Activated CD8-positive, alpha-beta T cell treated with anti-CD3 and anti-CD28 coated beads, Interleukin-2, amount 10 ng/mL, durations not matched to agents 7 days and 5 days (primary cell): Measurements from ENCODE around the gene U2AF2. TPM values are rescaled to one million over a fixed set of nuclear protein-coding genes. Genes with fewer than 3 reads are reported as not detected.
A peak's percentile ranks its signal among the peaks of the same experiment; 100 is the strongest.

Source experiments
- ATAC-seq: fragments of 150-1000 bp; cut with Tn5 transposase; one replicate; pipeline ENCODE4 v1.10.0; 2021; ENCODE audit warnings: moderate library complexity
- CTCF ChIA-PET: fragments of 350-600 bp; sonication (Branson Sonifier 250); formaldehyde crosslinking; loops from one replicate; lab custom pipeline; 2021; ENCODE audit warnings: antibody characterized with exemption; lab: Charles Lee
- POLR2A ChIA-PET: fragments of 350-600 bp; sonication (Branson Sonifier 250); formaldehyde crosslinking; loops from one replicate; lab custom pipeline; 2021; ENCODE audit warnings: antibody characterized with exemption; lab: Charles Lee
- DNase-seq: peaks from one replicate; pipeline ENCODE4 v3.0.0-alpha.2; 2020
- H3K27ac Mint-ChIP-seq: one replicate; pipeline ENCODE4 v1.8.0; 2021; ENCODE audit warnings: mild to moderate bottlenecking, mixed read lengths
- H3K27me3 Mint-ChIP-seq: one replicate; pipeline ENCODE4 v1.8.0; 2021; ENCODE audit warnings: low read depth, mixed read lengths
- H3K36me3 Mint-ChIP-seq: one replicate; pipeline ENCODE4 v1.8.0; 2021; ENCODE audit warnings: low read depth, mixed read lengths
- H3K4me1 Mint-ChIP-seq: one replicate; pipeline ENCODE4 v1.8.0; 2021; ENCODE audit warnings: low read depth, mixed read lengths
- H3K4me3 Mint-ChIP-seq: one replicate; pipeline ENCODE4 v1.8.0; 2021; ENCODE audit warnings: mild to moderate bottlenecking, mixed read lengths
- H3K9me3 Mint-ChIP-seq: one replicate; pipeline ENCODE4 v1.8.0; 2022; ENCODE audit warnings: mixed read lengths; ENCODE audit not compliant: insufficient read depth
- total RNA-seq, 2 experiments: library from RNA; stranded (reverse); gene quantifications; one replicate each; pipeline ENCODE4 v1.2.3, GENCODE V29; 2021

The U2AF2 gene
- 100 to 1,000 TPM; 296 to 321 TPM for total RNA-seq

DNA sequence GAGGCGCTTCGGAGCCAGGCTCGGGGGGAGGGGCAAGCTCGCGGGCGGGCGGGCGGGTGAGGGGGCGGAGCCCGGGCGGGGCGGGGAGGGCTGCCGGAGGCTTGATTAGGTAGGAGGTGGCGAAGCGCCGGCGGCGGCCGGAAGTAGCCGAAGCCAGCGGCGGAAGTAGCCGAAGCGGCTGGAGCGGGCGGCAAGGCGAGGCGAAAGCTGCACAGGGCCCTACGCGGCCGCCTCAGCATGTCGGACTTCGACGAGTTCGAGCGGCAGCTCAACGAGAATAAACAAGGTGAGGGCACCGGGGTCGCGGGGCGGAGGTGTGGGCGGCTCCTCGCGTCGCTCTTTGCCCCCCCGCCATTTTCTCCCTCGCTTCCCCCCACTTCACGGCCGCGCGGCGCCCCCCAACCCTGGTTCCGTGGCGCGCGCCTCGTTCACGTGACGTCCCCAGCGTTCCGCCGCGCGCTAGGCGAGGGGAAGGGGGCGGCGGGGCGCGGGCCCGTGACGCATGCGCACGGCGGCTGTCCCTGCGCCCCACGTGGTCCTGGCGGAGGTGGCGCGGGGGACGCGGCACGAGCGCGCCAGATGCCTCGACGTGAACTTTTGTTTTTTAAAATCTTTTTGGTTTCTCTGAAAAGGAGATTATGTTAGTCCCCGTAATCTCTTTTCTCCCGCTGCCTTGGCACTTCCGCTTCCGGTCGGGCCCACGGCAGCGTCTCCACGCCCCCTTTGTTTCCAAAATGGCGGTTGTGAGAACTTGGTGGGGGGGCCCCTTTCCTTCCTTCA is at the start of gene U2AF2:
TSS of gene U2AF2 (plus strand) at position 168 of the 780 bp plus-strand sequence. CDS start at position 238, 70 bp downstream.
- H3K4me1 Mint-ChIP-seq = peaks cover 43% of the 10 kb centered on the region
- ChIA-PET CTCF (interaction anchor here (0.6 to 1.6 kb wide), 28 partner anchors 10 to 1518 kb away, joined by 3 to 33 read pairs (median 4); partner anchors contain the start of genes CNOT3, FIZ1, NAT14 and ZNF581), POLR2A (interaction anchor here (0.8 to 1.4 kb wide), 13 partner anchors 10 to 537 kb away, joined by 3 to 7 read pairs (median 4); partner anchors contain the start of genes EPN1, FIZ1, PPP1R12C and UBE2S)
- H3K9me3 Mint-ChIP-seq = no peaks in the 10 kb centered on the region
- peak; percentile 96 for DNase-seq
- H3K27ac Mint-ChIP-seq = peak within 1 kb of the TSS; percentile 97
- H3K36me3 Mint-ChIP-seq = peaks cover 44% of the 10 kb centered on the region
- ATAC-seq = peak; percentile 58
- H3K27me3 Mint-ChIP-seq = no peaks in the 10 kb centered on the region
- H3K4me3 Mint-ChIP-seq = peak within 1 kb of the TSS; percentile 83

DNA sequence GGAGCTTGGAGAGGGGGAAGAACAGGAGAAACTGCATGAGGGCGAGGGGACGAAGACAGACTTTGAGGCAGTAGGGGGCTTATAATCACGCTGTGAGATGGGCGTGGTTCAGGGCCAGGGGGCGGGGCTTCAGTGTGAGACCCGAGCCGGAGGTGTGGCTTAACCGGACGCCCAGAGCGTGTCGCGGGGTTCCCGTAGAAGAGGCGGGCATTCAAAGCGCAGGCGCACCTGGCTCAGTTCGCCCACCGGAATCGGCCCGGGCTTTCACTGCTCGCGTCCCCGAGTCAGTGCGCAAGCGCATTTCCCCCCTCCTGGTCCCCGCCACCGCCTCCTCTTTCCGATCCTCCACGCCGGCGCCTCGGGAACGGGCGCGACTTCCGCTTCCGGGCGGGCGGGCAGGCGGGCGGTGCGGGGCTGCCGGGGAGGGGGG is 49.6 kb upstream of the U2AF2 start:
- H3K4me1 Mint-ChIP-seq = peaks cover 61% of the 10 kb centered on the region
- no peaks in the 10 kb centered on the region for H3K9me3 Mint-ChIP-seq
- no peaks in the 10 kb centered on the region for H3K27me3 Mint-ChIP-seq
- ATAC-seq = peak; percentile 84
- peak; percentile 99 for DNase-seq
- H3K27ac Mint-ChIP-seq = peak overlapping the region; percentile 94
- CTCF ChIA-PET = interaction anchor here (0.8 to 5.6 kb wide), 17 partner anchors 14 to 304 kb away, joined by 3 to 59 read pairs (median 8); partner anchors contain the start of genes U2AF2, ZNF628 and ZNF784
- peak overlapping the region; percentile 83 for H3K4me3 Mint-ChIP-seq
- POLR2A ChIA-PET = interaction anchor here (0.9 to 2.2 kb wide), 7 partner anchors 9 to 351 kb away, joined by 3 to 27 read pairs (median 3); partner anchors contain the start of genes U2AF2 and ZNF784
- peaks cover 46% of the 10 kb centered on the region for H3K36me3 Mint-ChIP-seq

DNA sequence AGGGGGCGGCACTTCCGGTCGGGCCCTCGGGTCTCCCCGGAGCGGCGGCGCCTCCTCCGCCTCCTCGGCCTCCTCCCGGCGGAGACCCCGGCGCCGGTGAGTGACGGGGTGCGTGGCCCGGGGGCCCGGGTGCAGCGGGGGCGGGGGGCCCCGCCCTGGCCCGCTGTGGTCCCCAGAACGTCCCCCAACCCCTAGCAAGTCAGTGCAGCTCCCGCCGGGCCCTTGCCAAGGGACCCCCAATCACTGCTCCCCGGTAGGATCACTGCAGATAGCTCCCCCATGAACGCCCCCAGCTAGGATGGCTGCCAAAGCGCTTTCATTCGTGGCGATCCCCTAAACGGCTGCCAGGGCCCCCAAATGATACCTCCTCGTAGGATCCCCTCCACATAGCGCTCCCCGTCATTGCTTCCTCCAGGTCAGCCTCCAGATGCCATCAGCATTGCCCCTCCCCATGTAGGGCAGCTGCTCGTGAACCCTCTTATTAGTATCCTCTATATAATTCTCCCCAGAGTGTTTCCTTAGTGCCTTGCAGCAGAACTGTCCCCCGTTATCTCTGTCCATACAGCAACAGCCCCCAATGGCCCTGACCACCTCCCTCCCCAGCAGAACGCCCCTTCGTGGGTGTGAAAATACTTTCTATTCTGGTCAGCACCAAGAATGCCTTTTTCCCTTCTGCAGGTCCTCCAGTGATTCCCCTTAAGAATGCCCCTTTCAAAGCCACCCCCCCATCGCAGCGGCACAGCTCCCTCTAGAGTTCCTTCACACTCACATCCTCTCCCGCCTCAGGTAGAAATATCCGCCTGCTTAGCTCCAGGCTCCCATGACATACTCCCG is 49.0 kb upstream of the U2AF2 start, which contains the start of gene ZNF865:
TSS of gene ZNF865 (plus strand) at position 11 of the 834 bp plus-strand sequence. CDS start 7,972 bp downstream, outside the sequence.
- Mint-ChIP-seq H3K27me3 (no peaks in the 10 kb centered on the region), H3K4me1 (peaks cover 60% of the 10 kb centered on the region), H3K27ac (peak within 1 kb of the TSS; percentile 96), H3K9me3 (no peaks in the 10 kb centered on the region), H3K36me3 (peaks cover 52% of the 10 kb centered on the region), H3K4me3 (peak within 1 kb of the TSS; percentile 91)
- ChIA-PET POLR2A (interaction anchor here (0.8 to 2.2 kb wide), 9 partner anchors 10 to 352 kb away, joined by 3 to 27 read pairs (median 3); partner anchors contain the start of genes U2AF2 and ZNF784), CTCF (interaction anchor here (0.6 to 5.6 kb wide), 25 partner anchors 14 to 313 kb away, joined by 3 to 59 read pairs (median 4); partner anchors contain the start of genes U2AF2, ZNF628 and ZNF784)
- ATAC-seq (peak; percentile 40), DNase-seq (peak; percentile 84)

DNA sequence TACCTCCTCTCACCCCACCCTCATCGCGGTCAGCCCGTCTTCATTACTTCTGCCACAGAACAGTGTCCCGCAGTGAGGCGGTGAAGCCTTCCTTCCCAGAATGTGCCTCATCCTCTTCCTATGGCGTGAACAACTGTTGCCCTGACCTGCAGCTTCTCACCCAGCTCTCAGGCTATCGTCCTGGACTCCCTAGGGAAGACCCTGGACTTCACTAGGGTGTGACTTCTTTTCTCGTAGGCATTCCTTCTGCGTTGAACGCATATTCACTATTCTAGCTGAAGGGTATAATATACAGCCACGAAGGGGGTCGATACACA is 48.4 kb upstream of the U2AF2 start:
- POLR2A ChIA-PET = interaction anchor here (0.8 to 2.2 kb wide), 9 partner anchors 10 to 352 kb away, joined by 3 to 27 read pairs (median 3); partner anchors contain the start of genes U2AF2 and ZNF784
- H3K4me1 Mint-ChIP-seq = peaks cover 54% of the 10 kb centered on the region

DNA sequence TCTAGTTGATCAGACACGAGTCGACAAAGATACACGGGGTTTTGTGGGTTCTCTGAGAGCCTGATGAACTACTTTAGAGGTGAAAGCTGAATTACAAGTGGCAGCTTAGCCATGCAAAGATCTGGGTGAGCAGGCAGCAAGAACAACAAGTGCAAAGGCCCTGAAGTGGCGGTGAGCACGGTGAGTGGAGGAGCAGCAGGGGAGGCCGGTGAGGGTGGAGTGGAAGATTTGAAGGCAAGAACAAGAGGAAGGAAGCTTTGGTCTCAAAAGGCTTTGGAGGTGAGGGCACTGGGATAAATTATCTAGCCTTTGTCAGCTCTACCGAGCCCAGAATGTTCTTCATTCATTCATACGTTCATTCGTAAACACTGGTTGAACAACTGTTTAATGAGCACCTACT is 48.0 kb upstream of the U2AF2 start:
- H3K27me3 Mint-ChIP-seq = no peaks in the 10 kb centered on the region
- H3K4me1 Mint-ChIP-seq = peaks cover 51% of the 10 kb centered on the region
- DNase-seq (no peak), ATAC-seq (no peak)
- CTCF ChIA-PET = interaction anchor here (0.6 to 5.6 kb wide), 22 partner anchors 13 to 314 kb away, joined by 3 to 59 read pairs (median 5); partner anchors contain the start of genes U2AF2, ZNF628 and ZNF784
- peak overlapping the region; percentile 91 for H3K4me3 Mint-ChIP-seq
- H3K27ac Mint-ChIP-seq = peak overlapping the region; percentile 96
- POLR2A ChIA-PET = interaction anchor here (1.3 to 2.2 kb wide), 4 partner anchors 10 to 27 kb away, joined by 3 to 27 read pairs (median 5); partner anchors contain the start of gene ZNF784
- peaks cover 52% of the 10 kb centered on the region for H3K36me3 Mint-ChIP-seq
- H3K9me3 Mint-ChIP-seq = no peaks in the 10 kb centered on the region

More for the DNA sequence above, 48.4 kb upstream of the U2AF2 start:
- peak overlapping the region; percentile 96 for H3K27ac Mint-ChIP-seq
- CTCF ChIA-PET = interaction anchor here (0.6 to 5.6 kb wide), 22 partner anchors 13 to 314 kb away, joined by 3 to 59 read pairs (median 5); partner anchors contain the start of genes U2AF2, ZNF628 and ZNF784
- H3K4me3 Mint-ChIP-seq = peak overlapping the region; percentile 91
- no peaks in the 10 kb centered on the region for H3K27me3 Mint-ChIP-seq
- peaks cover 54% of the 10 kb centered on the region for H3K36me3 Mint-ChIP-seq
- no peak for ATAC-seq
- no peak for DNase-seq
- H3K9me3 Mint-ChIP-seq = no peaks in the 10 kb centered on the region

DNA sequence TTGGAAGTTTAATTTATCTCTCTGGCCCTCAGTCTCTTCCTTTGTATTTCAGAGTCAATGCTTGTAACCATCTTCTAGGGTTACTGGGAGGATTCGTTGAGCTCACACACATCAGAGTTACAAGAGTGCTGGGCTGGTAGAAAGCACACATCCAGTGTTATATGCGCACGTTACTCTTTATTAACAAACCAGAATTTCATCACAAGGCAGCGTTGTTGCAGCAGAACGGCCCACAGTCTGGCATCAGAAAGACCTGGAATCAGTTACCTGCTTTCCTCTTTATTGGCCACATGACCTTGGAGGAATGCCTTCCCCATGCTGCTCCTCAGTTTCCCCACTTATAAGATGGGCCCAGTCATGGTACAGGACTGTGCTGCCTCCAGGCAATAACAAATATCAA is 45.5 kb upstream of the U2AF2 start:
- ChIA-PET CTCF (interaction anchor here (2.7 kb wide), 1 partner anchor 23 kb away, joined by 8 read pairs; no protein-coding TSS in a partner anchor), POLR2A (no interaction called here)
- no peaks in the 10 kb centered on the region for H3K9me3 Mint-ChIP-seq
- no peak overlapping the region for H3K27ac Mint-ChIP-seq
- no peaks in the 10 kb centered on the region for H3K27me3 Mint-ChIP-seq
- peaks cover 50% of the 10 kb centered on the region for H3K36me3 Mint-ChIP-seq
- peaks cover 40% of the 10 kb centered on the region for H3K4me1 Mint-ChIP-seq
- no peak overlapping the region for H3K4me3 Mint-ChIP-seq
- no peak for ATAC-seq
- no peak for DNase-seq

DNA sequence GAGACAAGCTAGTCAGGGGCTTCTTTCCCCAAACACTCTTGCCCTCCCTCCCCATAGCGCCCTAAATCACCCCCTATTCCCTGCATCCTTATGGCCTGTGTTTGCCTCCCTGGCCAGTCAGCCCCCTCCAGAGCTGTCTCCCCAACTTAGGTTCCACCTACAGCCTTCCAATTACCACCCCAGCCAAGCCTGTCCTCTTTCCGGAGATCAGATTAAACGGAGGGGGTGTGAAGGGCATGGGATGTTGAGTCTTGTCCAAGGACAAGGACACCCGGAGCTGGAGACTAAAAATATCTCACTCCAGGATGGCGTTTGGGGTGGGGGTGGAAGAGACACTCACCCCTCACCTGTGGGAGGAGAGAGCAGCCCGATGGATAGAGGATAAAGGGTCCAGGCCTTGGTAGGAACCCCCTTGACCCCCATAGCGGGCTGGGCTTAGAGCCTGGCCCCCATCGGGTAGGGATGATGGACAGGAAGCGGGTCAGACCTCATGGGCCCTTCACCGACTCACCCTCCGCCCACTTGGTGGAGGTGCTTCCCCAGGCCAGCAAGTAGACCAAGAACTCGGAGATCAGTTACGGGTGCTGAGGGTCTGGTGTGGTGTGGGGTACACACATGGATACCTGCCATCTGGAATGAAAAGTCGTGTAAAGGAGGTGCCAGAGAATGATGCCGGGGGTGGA is 43.4 kb upstream of the U2AF2 start:
- Mint-ChIP-seq H3K36me3 (peaks cover 47% of the 10 kb centered on the region), H3K4me1 (peaks cover 27% of the 10 kb centered on the region), H3K4me3 (no peak overlapping the region), H3K27me3 (no peaks in the 10 kb centered on the region), H3K27ac (no peak overlapping the region), H3K9me3 (no peaks in the 10 kb centered on the region)
- DNase-seq (no peak), ATAC-seq (no peak)
- ChIA-PET POLR2A (no interaction called here), CTCF (interaction anchor here (2.7 kb wide), 1 partner anchor 21 kb away, joined by 8 read pairs; no protein-coding TSS in a partner anchor)

DNA sequence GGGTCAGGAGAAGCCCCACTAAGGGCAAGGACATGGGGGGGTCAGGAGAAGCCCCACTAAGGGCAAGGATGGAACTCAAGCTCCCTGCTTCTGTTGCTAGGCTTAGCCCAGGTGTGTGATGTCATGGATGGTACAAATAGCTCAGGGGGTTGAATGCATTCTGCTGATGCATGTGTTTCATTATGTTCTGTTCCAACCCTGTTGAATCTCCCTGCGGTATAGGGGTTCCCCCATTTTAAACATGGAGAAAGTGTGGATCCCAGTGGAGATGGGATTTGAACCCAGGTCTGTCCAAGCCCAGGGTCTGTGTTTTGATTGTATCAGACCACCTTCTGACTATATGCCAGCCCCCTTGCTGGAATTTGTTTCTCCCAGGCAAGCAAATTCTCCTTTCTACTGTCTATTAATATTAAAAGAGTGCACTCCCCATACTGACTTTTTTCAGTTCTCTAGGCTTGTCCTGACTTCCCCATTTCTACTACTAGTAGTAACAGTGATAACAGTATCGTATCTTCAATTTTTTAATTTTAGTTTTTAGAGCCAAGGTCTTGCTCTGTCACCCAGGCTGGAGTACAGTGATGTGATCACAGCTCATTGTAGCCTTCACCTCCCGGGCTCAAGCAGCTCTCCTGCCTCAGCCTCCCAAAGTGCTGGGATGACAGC is 42.7 kb upstream of the U2AF2 start:
- ChIA-PET POLR2A (no interaction called here), CTCF (interaction anchor here (2.7 kb wide), 1 partner anchor 20 kb away, joined by 8 read pairs; no protein-coding TSS in a partner anchor)
- no peak overlapping the region for H3K4me3 Mint-ChIP-seq
- no peak overlapping the region for H3K27ac Mint-ChIP-seq
- no peaks in the 10 kb centered on the region for H3K9me3 Mint-ChIP-seq
- H3K36me3 Mint-ChIP-seq = peaks cover 47% of the 10 kb centered on the region
- DNase-seq (no peak), ATAC-seq (no peak)
- no peaks in the 10 kb centered on the region for H3K27me3 Mint-ChIP-seq
- peaks cover 20% of the 10 kb centered on the region for H3K4me1 Mint-ChIP-seq

DNA sequence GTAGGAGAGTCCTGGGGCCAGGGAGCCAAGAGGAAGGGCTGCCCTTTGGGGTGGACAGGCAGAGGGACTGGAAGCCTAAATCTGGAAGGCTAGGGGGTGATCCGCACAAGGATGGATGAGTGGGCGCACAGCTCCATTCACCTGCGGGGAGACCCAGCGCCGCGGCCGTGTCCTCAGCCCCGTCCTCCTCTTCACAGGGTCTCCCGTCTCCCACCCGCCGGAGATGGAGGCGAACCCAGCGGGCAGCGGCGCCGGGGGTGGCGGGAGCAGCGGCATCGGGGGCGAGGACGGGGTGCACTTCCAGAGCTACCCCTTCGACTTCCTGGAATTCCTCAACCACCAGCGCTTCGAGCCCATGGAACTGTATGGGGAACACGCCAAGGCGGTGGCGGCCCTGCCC is 41.4 kb upstream of the U2AF2 start:
- H3K9me3 Mint-ChIP-seq = no peaks in the 10 kb centered on the region
- H3K36me3 Mint-ChIP-seq = peaks cover 48% of the 10 kb centered on the region
- ChIA-PET POLR2A (no interaction called here), CTCF (no interaction called here)
- no peaks in the 10 kb centered on the region for H3K27me3 Mint-ChIP-seq
- ATAC-seq (no peak), DNase-seq (no peak)
- H3K4me1 Mint-ChIP-seq = peaks cover 12% of the 10 kb centered on the region
- no peak overlapping the region for H3K27ac Mint-ChIP-seq
- no peak overlapping the region for H3K4me3 Mint-ChIP-seq
